Sigmoid colon (tissue), 4 donors: ENCODE results near the gene FADS3.

Experiments
- EP300 ChIP-seq, 4 donors: sonication (generic); formaldehyde crosslinking; IDR thresholded peaks; one replicate each; pipeline ENCODE4 v1.6.1; 2017; ENCODE audit warnings: antibody characterized with exemption in 4 of 4
- POLR2A ChIP-seq, 2 donors: fragments of 450-650 bp; IDR thresholded peaks; one replicate each; pipeline ENCODE4 v1.6.1; 2016; ENCODE audit warnings: antibody characterized with exemption in 2 of 2, mild to moderate bottlenecking in 2 of 2, moderate library complexity in 2 of 2
- TF ChIP-seq, protein P1 (sequence below), 4 experiments: fragments of 450-650 bp in 3 of 4; fragments of 200-600 bp in 1 of 4; IDR thresholded peaks; one replicate each; pipeline ENCODE4 v1.5.1; 2016 to 2019; ENCODE audit warnings: antibody characterized with exemption in 4 of 4, mild to moderate bottlenecking in 3 of 4, moderate library complexity in 2 of 4

DNA sequence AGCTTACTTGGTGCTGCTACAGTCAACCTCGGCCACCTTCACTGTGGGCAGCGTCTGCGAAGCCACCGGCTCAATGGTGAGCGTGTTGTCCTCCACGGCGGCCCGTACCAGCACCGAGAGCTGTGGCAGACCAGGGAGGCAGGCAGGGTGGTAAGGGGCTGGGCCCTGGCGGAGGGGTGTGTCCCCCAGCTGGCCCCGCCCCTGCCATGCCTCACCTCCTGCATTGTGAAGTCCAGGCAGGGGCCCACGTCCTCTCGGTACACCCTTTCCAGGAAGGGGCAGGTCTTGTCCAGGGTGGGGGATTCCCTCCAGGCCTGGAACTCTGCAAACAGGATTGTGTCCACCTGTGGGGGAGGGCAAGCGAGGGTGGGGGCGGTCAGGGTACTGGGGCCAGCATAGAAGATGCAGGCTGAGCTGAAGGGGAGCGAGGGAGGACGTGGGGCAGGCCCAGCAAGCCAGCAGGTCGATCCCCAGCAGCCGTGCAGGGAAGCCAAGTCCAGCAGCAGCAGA is 13.2 kb upstream of the FADS3 start:
- TF ChIP-seq, protein P1, sequence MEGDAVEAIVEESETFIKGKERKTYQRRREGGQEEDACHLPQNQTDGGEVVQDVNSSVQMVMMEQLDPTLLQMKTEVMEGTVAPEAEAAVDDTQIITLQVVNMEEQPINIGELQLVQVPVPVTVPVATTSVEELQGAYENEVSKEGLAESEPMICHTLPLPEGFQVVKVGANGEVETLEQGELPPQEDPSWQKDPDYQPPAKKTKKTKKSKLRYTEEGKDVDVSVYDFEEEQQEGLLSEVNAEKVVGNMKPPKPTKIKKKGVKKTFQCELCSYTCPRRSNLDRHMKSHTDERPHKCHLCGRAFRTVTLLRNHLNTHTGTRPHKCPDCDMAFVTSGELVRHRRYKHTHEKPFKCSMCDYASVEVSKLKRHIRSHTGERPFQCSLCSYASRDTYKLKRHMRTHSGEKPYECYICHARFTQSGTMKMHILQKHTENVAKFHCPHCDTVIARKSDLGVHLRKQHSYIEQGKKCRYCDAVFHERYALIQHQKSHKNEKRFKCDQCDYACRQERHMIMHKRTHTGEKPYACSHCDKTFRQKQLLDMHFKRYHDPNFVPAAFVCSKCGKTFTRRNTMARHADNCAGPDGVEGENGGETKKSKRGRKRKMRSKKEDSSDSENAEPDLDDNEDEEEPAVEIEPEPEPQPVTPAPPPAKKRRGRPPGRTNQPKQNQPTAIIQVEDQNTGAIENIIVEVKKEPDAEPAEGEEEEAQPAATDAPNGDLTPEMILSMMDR (IDR thresholded peaks at IDR 0.05): no peak
- no peak for TF ChIP-seq EP300 (IDR thresholded peaks at IDR 0.05)
- no peak for TF ChIP-seq POLR2A (IDR thresholded peaks at IDR 0.05)
